Sigmoid colon (tissue), 4 donors: Measurements from ENCODE around the gene CDK14.

Experiments used
- EP300 ChIP-seq, 4 donors: sonication (generic); formaldehyde crosslinking; IDR thresholded peaks; one replicate each; pipeline ENCODE4 v1.6.1; 2017; ENCODE audit warnings: antibody characterized with exemption in 4 of 4
- POLR2A ChIP-seq, 2 donors: fragments of 450-650 bp; IDR thresholded peaks; one replicate each; pipeline ENCODE4 v1.6.1; 2016; ENCODE audit warnings: antibody characterized with exemption in 2 of 2, mild to moderate bottlenecking in 2 of 2, moderate library complexity in 2 of 2
- POLR2AphosphoS5 ChIP-seq, 4 donors: sonication (generic); formaldehyde crosslinking; IDR thresholded peaks; one replicate each; pipeline ENCODE4 v1.6.1; 2017; ENCODE audit warnings: antibody characterized with exemption in 4 of 4
- TF ChIP-seq, protein P1 (sequence below), 4 experiments: fragments of 450-650 bp in 3 of 4; fragments of 200-600 bp in 1 of 4; IDR thresholded peaks; one replicate each; pipeline ENCODE4 v1.5.1; 2016 to 2019; ENCODE audit warnings: antibody characterized with exemption in 4 of 4, mild to moderate bottlenecking in 3 of 4, moderate library complexity in 2 of 4

DNA sequence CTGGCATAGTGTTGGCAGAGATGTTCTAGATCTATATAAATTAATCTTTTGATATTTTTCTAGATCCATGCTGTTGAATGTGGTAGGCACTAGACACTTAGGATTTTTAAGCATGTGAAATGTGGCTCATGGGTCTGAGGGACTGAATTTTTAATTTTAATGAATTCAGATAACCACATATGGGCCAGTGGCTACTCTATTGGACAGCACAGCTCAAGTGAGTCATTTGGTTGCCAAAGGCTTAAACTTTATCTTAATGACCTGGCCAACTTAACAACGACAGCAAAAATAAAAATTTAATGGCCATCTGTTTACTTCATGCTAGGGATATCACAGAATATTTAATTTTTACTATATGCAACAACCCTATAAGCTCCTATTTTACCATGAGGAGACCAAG, 61.4 kb downstream of the CDK14 start:
- TF ChIP-seq, protein P1, sequence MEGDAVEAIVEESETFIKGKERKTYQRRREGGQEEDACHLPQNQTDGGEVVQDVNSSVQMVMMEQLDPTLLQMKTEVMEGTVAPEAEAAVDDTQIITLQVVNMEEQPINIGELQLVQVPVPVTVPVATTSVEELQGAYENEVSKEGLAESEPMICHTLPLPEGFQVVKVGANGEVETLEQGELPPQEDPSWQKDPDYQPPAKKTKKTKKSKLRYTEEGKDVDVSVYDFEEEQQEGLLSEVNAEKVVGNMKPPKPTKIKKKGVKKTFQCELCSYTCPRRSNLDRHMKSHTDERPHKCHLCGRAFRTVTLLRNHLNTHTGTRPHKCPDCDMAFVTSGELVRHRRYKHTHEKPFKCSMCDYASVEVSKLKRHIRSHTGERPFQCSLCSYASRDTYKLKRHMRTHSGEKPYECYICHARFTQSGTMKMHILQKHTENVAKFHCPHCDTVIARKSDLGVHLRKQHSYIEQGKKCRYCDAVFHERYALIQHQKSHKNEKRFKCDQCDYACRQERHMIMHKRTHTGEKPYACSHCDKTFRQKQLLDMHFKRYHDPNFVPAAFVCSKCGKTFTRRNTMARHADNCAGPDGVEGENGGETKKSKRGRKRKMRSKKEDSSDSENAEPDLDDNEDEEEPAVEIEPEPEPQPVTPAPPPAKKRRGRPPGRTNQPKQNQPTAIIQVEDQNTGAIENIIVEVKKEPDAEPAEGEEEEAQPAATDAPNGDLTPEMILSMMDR (IDR thresholded peaks at IDR 0.05) = no peak
- TF ChIP-seq POLR2AphosphoS5 (IDR thresholded peaks at IDR 0.05) (no peak), POLR2A (IDR thresholded peaks at IDR 0.05) (no peak), EP300 (IDR thresholded peaks at IDR 0.05) (no peak)
